Endothelial cell of umbilical vein (primary cell): ENCODE data around the gene LRP2BP. TPM values are rescaled to one million over a fixed set of nuclear protein-coding genes. Genes with fewer than 3 reads are reported as not detected.

ENCODE experiments used
- BruUV-seq: library from RNA; stranded (reverse); fragments of 400-500 nt; replicated peaks from 2 replicates; lab custom pipeline; 2021; lab: Mats Ljungman, UMichigan
- CTCF ChIA-PET: fragments of 300-600, 350-600 bp; sonication (Branson Sonifier 250); formaldehyde crosslinking; loops from one replicate; lab custom pipeline; 2021; ENCODE audit warnings: antibody characterized with exemption, inconsistent platforms; lab: Charles Lee
- POLR2A ChIA-PET: fragments of 300-600, 350-600 bp; sonication (Branson Sonifier 250); formaldehyde crosslinking; loops from one replicate; lab custom pipeline; 2021; ENCODE audit warnings: antibody characterized with exemption, inconsistent platforms; lab: Charles Lee
- DNase-seq: peaks from one replicate; pipeline ENCODE4 v3.0.0-alpha.2; 2011; ENCODE audit warnings: low read depth, low spot score
- FAIRE-seq: peaks from 2 replicates; lab custom pipeline; 2011; peaks lifted over from hg19 to GRCh38; lab: Jason Lieb, UNC
- H2AFZ ChIP-seq: 2 replicates; pipeline ENCODE4 v1.6.0; 2012; ENCODE audit warnings: low read depth, low read length, control low read depth, inconsistent platforms
- H3K27ac ChIP-seq: 2 replicates; pipeline ENCODE4 v1.5.1; 2011; ENCODE audit warnings: low read depth, mild to moderate bottlenecking, control low read depth, low read length, moderate library complexity; ENCODE audit not compliant: insufficient read depth
- H3K27me3 ChIP-seq, 2 experiments: 2 replicates each; pipeline versions ENCODE4 v1.6.0 to v1.6.1; 2011; ENCODE audit warnings: low read length in 2 of 2, mixed read lengths in 1 of 2; ENCODE audit not compliant: control insufficient read depth in 2 of 2, insufficient read depth in 2 of 2
- H3K36me3 ChIP-seq, 2 experiments: 2 replicates in 1 of 2; 3 replicates in 1 of 2; pipeline ENCODE4 v1.5.1; 2011; ENCODE audit warnings: low read length in 2 of 2, mild to moderate bottlenecking in 1 of 2, moderate library complexity in 1 of 2; ENCODE audit not compliant: control insufficient read depth in 2 of 2, insufficient read depth in 2 of 2; ENCODE audit errors: extremely low read depth in 1 of 2
- H3K4me1 ChIP-seq: 3 replicates; pipeline ENCODE4 v1.5.1; 2011; ENCODE audit warnings: mild to moderate bottlenecking, low read length; ENCODE audit not compliant: control insufficient read depth, insufficient read depth; ENCODE audit errors: extremely low read depth
- H3K4me2 ChIP-seq: 2 replicates; pipeline ENCODE4 v1.6.1; 2011; ENCODE audit warnings: low read length, control low read depth, mixed read lengths; ENCODE audit not compliant: insufficient read depth
- H3K4me3 ChIP-seq, 3 experiments: fragments of 200-600 bp in 1 of 3; sonication (generic), shearing (Covaris generic) in 1 of 3; replicated peaks in 1 of 3; 2 replicates each; pipeline ENCODE4 v1.5.1; 2011 to 2016; ENCODE audit warnings: control low read depth in 3 of 3, low read length in 3 of 3, mild to moderate bottlenecking in 2 of 3, inconsistent platforms in 1 of 3, low read depth in 1 of 3, moderate library complexity in 1 of 3; ENCODE audit not compliant: insufficient read depth in 1 of 3
- H3K79me2 ChIP-seq: 2 replicates; pipeline ENCODE4 v1.6.0; 2012; ENCODE audit warnings: low read length, inconsistent platforms; ENCODE audit not compliant: control insufficient read depth, insufficient read depth
- H3K9ac ChIP-seq: replicated peaks from 2 replicates; pipeline ENCODE3; 2011; ENCODE audit warnings: low read length, control low read depth; ENCODE audit not compliant: insufficient read depth; ENCODE audit errors: extremely low read depth
- H3K9me1 ChIP-seq: replicated peaks from 3 replicates; pipeline ENCODE4 v1.6.0; 2011; ENCODE audit warnings: mild to moderate bottlenecking, low read length; ENCODE audit not compliant: control insufficient read depth, insufficient read depth; ENCODE audit errors: extremely low read depth
- H3K9me3 ChIP-seq: replicated peaks from 2 replicates; pipeline ENCODE4 v1.5.1; 2012; ENCODE audit warnings: low read length, inconsistent platforms; ENCODE audit not compliant: control insufficient read depth, insufficient read depth
- H4K20me1 ChIP-seq: replicated peaks from 2 replicates; pipeline ENCODE3; 2011; ENCODE audit warnings: mild to moderate bottlenecking, low read length; ENCODE audit not compliant: control insufficient read depth, insufficient read depth; ENCODE audit errors: extremely low read depth
- EZH2 ChIP-seq: IDR thresholded peaks from 2 replicates; pipeline ENCODE4 v1.6.1; 2012; ENCODE audit warnings: borderline replicate concordance, low read depth, mild to moderate bottlenecking, moderate library complexity, low read length, inconsistent platforms; ENCODE audit not compliant: severe bottlenecking
- FOS ChIP-seq: IDR thresholded peaks from 2 replicates; pipeline ENCODE4 v1.6.1; 2011; ENCODE audit warnings: mild to moderate bottlenecking, low read length, moderate library complexity, borderline replicate concordance; ENCODE audit not compliant: insufficient read depth
- GATA2 ChIP-seq: IDR thresholded peaks from 2 replicates; pipeline ENCODE4 v1.7.0; 2011; ENCODE audit warnings: low read depth, mild to moderate bottlenecking, moderate library complexity, mixed read lengths, low read length; ENCODE audit not compliant: insufficient read length, insufficient read depth
- JUN ChIP-seq: IDR thresholded peaks from 2 replicates; pipeline ENCODE4 v1.6.1; 2011; ENCODE audit warnings: borderline replicate concordance, low read depth; ENCODE audit not compliant: insufficient read length, insufficient read depth
- MYC ChIP-seq: IDR thresholded peaks from one replicate; pipeline ENCODE4 v1.6.1; 2011; ENCODE audit warnings: mild to moderate bottlenecking, low read depth, low read length
- POLR2A ChIP-seq: IDR thresholded peaks from 2 replicates; pipeline ENCODE4 v1.6.1; 2012; ENCODE audit warnings: low read depth, mild to moderate bottlenecking, control low read depth, low read length
- POLR2AphosphoS5 ChIP-seq: IDR thresholded peaks from 2 replicates; pipeline ENCODE4 v1.6.1; 2012; ENCODE audit warnings: low read depth, mild to moderate bottlenecking, control low read depth, low read length, moderate library complexity; ENCODE audit not compliant: insufficient read depth
- dilution Hi-C: fragments of 300-500 bp; cut with MboI; formaldehyde crosslinking; loops from one replicate; pipeline ENCODE4 v1.15.0; 2019; ENCODE audit warnings: low sequenced_read_pairs; ENCODE audit not compliant: extremely low pct_ligation_motif_present
- intact Hi-C: fragments of 100-400 bp; cut with micrococcal nuclease; formaldehyde crosslinking; loops from one replicate; pipeline ENCODE4 v1.10.0; 2022
- polyA plus RNA-seq, 4 experiments: library from polyadenylated mRNA; depleted of rRNA in 3 of 4; stranded (reverse) in 3 of 4; unstranded in 1 of 4; fragments of >200 nt; gene quantifications; 2 replicates each; pipeline versions ENCODE4 v1.2.1 to v1.2.3, GENCODE V29; 2011 to 2012; ENCODE audit warnings: missing spikeins in 1 of 4
- total RNA-seq: library from RNA; stranded (reverse); gene quantifications from 2 replicates; pipeline ENCODE4 v1.2.3, GENCODE V29; 2021
- TF ChIP-seq, protein P1 (sequence below): IDR thresholded peaks from 2 replicates; pipeline ENCODE4 v1.6.1; 2011; ENCODE audit not compliant: insufficient read depth, insufficient read length
- TF ChIP-seq, protein P2 (sequence below), 2 donors: IDR thresholded peaks; 1 replicate in 1 of 2; 2 replicates in 1 of 2; pipeline ENCODE4 v1.5.1; 2011; ENCODE audit warnings: low read length in 2 of 2, mild to moderate bottlenecking in 2 of 2, moderate library complexity in 2 of 2, control low read depth in 1 of 2, inconsistent platforms in 1 of 2, low read depth in 1 of 2; ENCODE audit not compliant: insufficient read depth in 1 of 2; ENCODE audit errors: extremely low read depth in 1 of 2

The LRP2BP gene
- total and polyA plus RNA-seq, 2 donors (not counting 3 experiments of a cell fraction or from before 2014, with no cell fraction given) = 0.18 to 0.53 TPM

DNA sequence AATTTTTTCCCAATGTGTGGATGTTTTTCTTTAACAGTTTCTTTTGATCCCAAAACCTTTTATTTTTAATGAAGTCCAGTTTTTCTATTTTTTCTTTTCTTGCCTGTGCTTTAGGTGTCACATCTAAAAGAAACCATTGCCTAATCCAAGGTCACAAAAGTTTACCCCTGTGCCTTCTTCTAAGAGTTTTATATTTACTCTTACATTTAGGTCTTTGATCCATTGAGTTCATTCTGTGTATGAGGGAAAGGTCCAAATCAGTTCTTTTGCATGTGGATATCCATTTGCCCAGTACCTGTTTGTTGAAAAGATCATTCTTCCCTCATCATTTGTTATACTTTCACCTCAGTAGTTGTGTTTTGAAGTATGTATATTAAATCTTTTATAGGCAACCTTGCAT lies 13.0 kb downstream of the LRP2BP start:
- H3K4me3 ChIP-seq = no peak overlapping the region
- no peak overlapping the region for H3K9ac ChIP-seq
- FAIRE-seq = no peak
- POLR2A ChIA-PET = no interaction called here
- H3K27ac ChIP-seq = no peak overlapping the region
- peaks cover 0 to 3% of the 10 kb centered on the region in 2 experiments for H3K36me3 ChIP-seq
- intact Hi-C loops (no loop called here), dilution Hi-C loops (loop anchor here (25.0 kb wide), 1 partner anchor 95 kb away; no protein-coding TSS in a partner anchor)
- BruUV-seq = no TSS peak
- no peak for DNase-seq
- no peaks in the 10 kb centered on the region for H3K79me2 ChIP-seq
- H3K27me3 ChIP-seq = no peaks in the 10 kb centered on the region
- H3K4me2 ChIP-seq = no peak overlapping the region
- H2AFZ ChIP-seq = no peak overlapping the region
- no peaks in the 10 kb centered on the region for H3K9me3 ChIP-seq
- CTCF ChIA-PET = no interaction called here
- no peaks in the 10 kb centered on the region for H4K20me1 ChIP-seq
- TF ChIP-seq, protein P1, sequence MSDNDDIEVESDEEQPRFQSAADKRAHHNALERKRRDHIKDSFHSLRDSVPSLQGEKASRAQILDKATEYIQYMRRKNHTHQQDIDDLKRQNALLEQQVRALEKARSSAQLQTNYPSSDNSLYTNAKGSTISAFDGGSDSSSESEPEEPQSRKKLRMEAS = no peak
- TF ChIP-seq MYC (no peak), FOS (no peak), JUN (no peak), EZH2 (no peak)
- no peaks in the 10 kb centered on the region for H3K9me1 ChIP-seq
- peaks cover 23% of the 10 kb centered on the region for H3K4me1 ChIP-seq

DNA sequence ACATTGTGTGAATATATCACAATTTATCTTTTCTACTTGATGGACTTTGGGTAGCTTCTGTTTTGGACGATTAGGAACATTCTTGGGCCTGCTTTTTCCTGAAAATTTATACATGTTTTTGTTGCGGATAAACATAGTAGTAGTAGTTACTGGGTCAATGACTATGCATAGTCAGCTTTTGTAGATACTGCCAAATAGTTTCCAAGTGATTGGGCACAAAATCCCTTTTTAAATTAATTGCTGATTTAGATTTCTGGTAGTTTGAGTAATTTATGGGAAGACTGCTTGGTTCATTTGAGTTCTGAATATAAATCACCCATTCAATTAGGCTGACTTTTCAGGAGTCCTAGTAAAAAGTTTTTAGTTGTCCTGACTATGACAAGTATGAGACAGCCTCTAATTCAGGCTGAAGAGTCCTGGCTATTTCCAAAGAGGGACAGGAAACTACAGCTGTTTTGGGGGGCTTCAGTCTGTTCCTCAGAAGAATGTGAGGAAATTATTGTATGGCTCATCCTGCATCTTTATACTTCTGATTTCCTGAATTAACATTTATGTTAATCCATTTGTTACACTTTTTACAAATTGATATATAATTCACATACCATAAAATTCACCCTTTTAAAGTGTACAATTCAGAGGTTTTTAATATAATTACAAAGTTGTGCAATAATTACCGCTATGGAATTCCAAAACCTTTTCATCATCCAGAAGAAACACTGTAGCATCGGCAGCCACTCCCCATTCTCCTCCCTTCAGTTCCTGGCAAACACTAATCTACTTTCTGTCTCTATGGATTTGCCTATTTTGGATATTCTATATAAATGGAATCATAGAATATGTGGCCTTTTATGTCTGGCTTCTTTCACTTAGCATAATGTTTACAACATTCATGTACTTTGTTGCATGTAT lies 14.2 kb downstream of the LRP2BP start:
- no peaks in the 10 kb centered on the region for H3K27me3 ChIP-seq
- no peak overlapping the region for H2AFZ ChIP-seq
- intact Hi-C loops (no loop called here), dilution Hi-C loops (loop anchor here (25.0 kb wide), 1 partner anchor 94 kb away; no protein-coding TSS in a partner anchor)
- H3K27ac ChIP-seq = no peak overlapping the region
- FAIRE-seq (no peak), DNase-seq (no peak)
- TF ChIP-seq EZH2 = no peak
- TF ChIP-seq, protein P2, sequence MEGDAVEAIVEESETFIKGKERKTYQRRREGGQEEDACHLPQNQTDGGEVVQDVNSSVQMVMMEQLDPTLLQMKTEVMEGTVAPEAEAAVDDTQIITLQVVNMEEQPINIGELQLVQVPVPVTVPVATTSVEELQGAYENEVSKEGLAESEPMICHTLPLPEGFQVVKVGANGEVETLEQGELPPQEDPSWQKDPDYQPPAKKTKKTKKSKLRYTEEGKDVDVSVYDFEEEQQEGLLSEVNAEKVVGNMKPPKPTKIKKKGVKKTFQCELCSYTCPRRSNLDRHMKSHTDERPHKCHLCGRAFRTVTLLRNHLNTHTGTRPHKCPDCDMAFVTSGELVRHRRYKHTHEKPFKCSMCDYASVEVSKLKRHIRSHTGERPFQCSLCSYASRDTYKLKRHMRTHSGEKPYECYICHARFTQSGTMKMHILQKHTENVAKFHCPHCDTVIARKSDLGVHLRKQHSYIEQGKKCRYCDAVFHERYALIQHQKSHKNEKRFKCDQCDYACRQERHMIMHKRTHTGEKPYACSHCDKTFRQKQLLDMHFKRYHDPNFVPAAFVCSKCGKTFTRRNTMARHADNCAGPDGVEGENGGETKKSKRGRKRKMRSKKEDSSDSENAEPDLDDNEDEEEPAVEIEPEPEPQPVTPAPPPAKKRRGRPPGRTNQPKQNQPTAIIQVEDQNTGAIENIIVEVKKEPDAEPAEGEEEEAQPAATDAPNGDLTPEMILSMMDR (IDR thresholded peaks at IDR 0.05; ENCODE audit: extremely low read depth in 1 of 2, insufficient read depth in 1 of 2, low read depth in 1 of 2, low read length in 2 of 2) = no peak
- TF ChIP-seq GATA2 = no peak
- no peak for TF ChIP-seq POLR2AphosphoS5
- TF ChIP-seq MYC = no peak
- no peak for TF ChIP-seq POLR2A
- TF ChIP-seq FOS = no peak
- TF ChIP-seq, protein P1 = no peak
- TF ChIP-seq JUN = no peak
- ChIA-PET CTCF (interaction anchor here (1.4 kb wide), 1 partner anchor 216 kb away, joined by 4 read pairs; no protein-coding TSS in a partner anchor), POLR2A (no interaction called here)
- no peaks in the 10 kb centered on the region for H3K9me1 ChIP-seq
- H3K4me1 ChIP-seq = peaks cover 23% of the 10 kb centered on the region
- no peak overlapping the region for H3K4me2 ChIP-seq
- H3K9me3 ChIP-seq = no peaks in the 10 kb centered on the region
- no peak overlapping the region for H3K9ac ChIP-seq
- no peaks in the 10 kb centered on the region for H4K20me1 ChIP-seq
- H3K4me3 ChIP-seq = no peak overlapping the region
- no peaks in the 10 kb centered on the region for H3K79me2 ChIP-seq
- H3K36me3 ChIP-seq = peaks cover 0 to 3% of the 10 kb centered on the region in 2 experiments
- BruUV-seq = no TSS peak
